GM13977 (cell line): ENCODE data around the gene CLEC20A.

Experiments used
- DNase-seq: peaks from one replicate; pipeline ENCODE4 v3.0.0; 2012; ENCODE audit warnings: low spot score
- CTCF ChIP-seq: IDR thresholded peaks from 2 replicates; pipeline ENCODE4 v1.5.1; 2012; ENCODE audit warnings: mild to moderate bottlenecking, control low read depth; ENCODE audit not compliant: insufficient read depth; ENCODE audit errors: extremely low read depth, missing control alignments
- in situ Hi-C: fragments of 300-500 bp; cut with MboI; formaldehyde crosslinking; loops from one replicate; pipeline ENCODE4 v1.12.0; 2022; ENCODE audit warnings: low sequenced_read_pairs, low pct_unique_long_range_greater_than_20kb, mixed read lengths, inconsistent platforms; ENCODE audit not compliant: unreplicated experiment

CLEC20A gene

GRCh38 chr1:178461104-178461503 lies 35.7 kb downstream of the CLEC20A start:
- in situ Hi-C loops = no loop called here
- no peak for TF ChIP-seq CTCF
- no peak for DNase-seq

- in situ Hi-C loops = no loop called here
- DNase-seq = no peak
- TF ChIP-seq CTCF = no peak
These were observed 38.6 kb downstream of the CLEC20A start for GRCh38 chr1:178458203-178458602.

- in situ Hi-C loops = no loop called here
- no peak for TF ChIP-seq CTCF
- DNase-seq = no peak
These were observed 39.1 kb downstream of the CLEC20A start for GRCh38 chr1:178457651-178458050.

- DNase-seq = no peak
- no peak for TF ChIP-seq CTCF
- in situ Hi-C loops = no loop called here
These were observed 40.3 kb downstream of the CLEC20A start for GRCh38 chr1:178456472-178456871.

- in situ Hi-C loops = no loop called here
- no peak for DNase-seq
- TF ChIP-seq CTCF = no peak
These were observed 44.8 kb downstream of the CLEC20A start for GRCh38 chr1:178452013-178452412.

- no peak for DNase-seq
- in situ Hi-C loops = no loop called here
These were observed 45.2 kb downstream of the CLEC20A start for GRCh38 chr1:178451529-178451928.

More at GRCh38 chr1:178451529-178451928, 45.2 kb downstream of the CLEC20A start:
- no peak for TF ChIP-seq CTCF
